GM18505 (cell line): ENCODE results near the gene INPP4A.

Experiments
- ATAC-seq: cut with Tn5 transposase; IDR thresholded peaks from one replicate; pipeline ENCODE4 v1.9.1; 2021; ENCODE audit not compliant: unreplicated experiment
- POLR2A ChIP-seq: IDR thresholded peaks from 4 replicates; pipeline ENCODE4 v1.6.1; 2011; ENCODE audit warnings: borderline replicate concordance; ENCODE audit not compliant: insufficient read depth, insufficient read length; ENCODE audit errors: extremely low read depth

Gene INPP4A

GRCh38 chr2:98470851-98471255, 26.2 kb downstream of the INPP4A start:
- no peak for ATAC-seq
- no peak for TF ChIP-seq POLR2A

- no peak for TF ChIP-seq POLR2A
- no peak for ATAC-seq
Observed at GRCh38 chr2:98471402-98472131, 26.9 kb downstream of the INPP4A start.

GRCh38 chr2:98472132-98472650, 27.5 kb downstream of the INPP4A start:
- no peak for ATAC-seq
- TF ChIP-seq POLR2A = no peak

- ATAC-seq = no peak
- no peak for TF ChIP-seq POLR2A
Observed at GRCh38 chr2:98472961-98473746, 28.5 kb downstream of the INPP4A start.

- no peak for ATAC-seq
- no peak for TF ChIP-seq POLR2A
Observed at GRCh38 chr2:98473995-98474780, 29.5 kb downstream of the INPP4A start.

- ATAC-seq = no peak
- no peak for TF ChIP-seq POLR2A
Observed at GRCh38 chr2:98474979-98475632, 30.4 kb downstream of the INPP4A start.

GRCh38 chr2:98476192-98476868, 31.7 kb downstream of the INPP4A start:
- no peak for ATAC-seq
- no peak for TF ChIP-seq POLR2A

GRCh38 chr2:98477036-98477435, 32.4 kb downstream of the INPP4A start:
- TF ChIP-seq POLR2A = no peak
- no peak for ATAC-seq

- no peak for TF ChIP-seq POLR2A
- no peak for ATAC-seq
Observed at GRCh38 chr2:98477506-98477905, 32.8 kb downstream of the INPP4A start.

- no peak for TF ChIP-seq POLR2A
- ATAC-seq = no peak
Observed at GRCh38 chr2:98478088-98478551, 33.5 kb downstream of the INPP4A start.

- no peak for ATAC-seq
- no peak for TF ChIP-seq POLR2A
Observed at GRCh38 chr2:98478907-98479306, 34.2 kb downstream of the INPP4A start.

GRCh38 chr2:98479371-98479770, 34.7 kb downstream of the INPP4A start:
- TF ChIP-seq POLR2A = no peak
- ATAC-seq = no peak
